Measurements from ENCODE around the gene GBGT1.

The GBGT1 gene

DNA sequence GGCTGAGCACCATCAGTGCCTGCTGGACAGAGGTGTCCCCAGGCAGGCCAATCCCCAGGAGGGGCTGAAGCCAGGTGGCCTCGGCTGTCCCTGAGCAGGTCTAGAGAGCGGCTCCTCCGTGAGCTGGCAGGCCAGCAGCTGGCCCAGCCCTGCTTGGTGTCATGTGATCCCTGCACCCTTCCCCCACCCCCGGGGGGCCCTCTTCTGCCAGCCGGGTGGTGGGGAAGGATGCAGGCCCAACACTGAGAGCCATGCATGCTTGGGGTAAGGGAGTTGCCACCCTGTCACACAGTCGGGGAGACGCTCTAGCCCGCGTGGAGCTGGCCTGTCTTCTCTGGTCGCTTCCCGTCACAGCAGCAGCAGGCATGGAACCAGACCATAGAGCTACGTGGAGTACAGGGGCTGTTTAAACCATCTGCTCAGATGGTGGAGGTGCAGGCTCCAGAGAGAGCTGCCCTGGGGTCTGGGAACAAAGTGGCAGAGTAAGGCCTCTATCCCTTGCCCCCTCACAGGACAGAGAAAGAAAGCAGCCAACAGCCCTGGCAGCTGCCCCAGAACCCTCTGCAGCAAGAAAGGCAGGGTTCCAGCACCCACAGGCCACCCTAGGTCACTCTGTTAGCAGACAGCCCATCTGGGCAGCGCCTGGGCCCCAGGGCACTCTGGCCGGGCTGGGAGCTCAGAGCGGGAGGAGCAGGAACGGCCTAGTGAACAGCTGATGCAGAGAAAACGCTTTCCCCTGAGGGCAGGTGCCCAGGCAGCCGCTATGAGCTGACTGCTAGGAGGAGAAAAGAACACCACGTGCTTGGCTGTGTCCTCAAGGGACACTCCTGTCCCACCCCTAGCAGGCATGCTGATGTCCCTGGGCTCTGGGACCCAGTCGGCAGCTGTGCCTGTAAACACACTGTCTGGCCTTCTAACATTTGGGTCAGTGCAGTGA, 49.5 kb downstream of the GBGT1 start:
- H3K4me1 Mint-ChIP-seq = peaks cover 43% of the 10 kb centered on the region
- H3K36me3 Mint-ChIP-seq (ENCODE audit: low read depth) = peaks cover 9% of the 10 kb centered on the region
- H3K4me3 Mint-ChIP-seq = no peak overlapping the region
- H3K9me3 Mint-ChIP-seq = no peaks in the 10 kb centered on the region
- peak overlapping the region; percentile 37 to 66 (median 49) for H3K27ac Mint-ChIP-seq
- no peak for TF ChIP-seq CTCF (IDR thresholded peaks at IDR 0.05; ENCODE audit: unreplicated experiment in 3 of 3)
- H3K27me3 Mint-ChIP-seq (ENCODE audit: low read depth) = peaks cover 3% of the 10 kb centered on the region

DNA sequence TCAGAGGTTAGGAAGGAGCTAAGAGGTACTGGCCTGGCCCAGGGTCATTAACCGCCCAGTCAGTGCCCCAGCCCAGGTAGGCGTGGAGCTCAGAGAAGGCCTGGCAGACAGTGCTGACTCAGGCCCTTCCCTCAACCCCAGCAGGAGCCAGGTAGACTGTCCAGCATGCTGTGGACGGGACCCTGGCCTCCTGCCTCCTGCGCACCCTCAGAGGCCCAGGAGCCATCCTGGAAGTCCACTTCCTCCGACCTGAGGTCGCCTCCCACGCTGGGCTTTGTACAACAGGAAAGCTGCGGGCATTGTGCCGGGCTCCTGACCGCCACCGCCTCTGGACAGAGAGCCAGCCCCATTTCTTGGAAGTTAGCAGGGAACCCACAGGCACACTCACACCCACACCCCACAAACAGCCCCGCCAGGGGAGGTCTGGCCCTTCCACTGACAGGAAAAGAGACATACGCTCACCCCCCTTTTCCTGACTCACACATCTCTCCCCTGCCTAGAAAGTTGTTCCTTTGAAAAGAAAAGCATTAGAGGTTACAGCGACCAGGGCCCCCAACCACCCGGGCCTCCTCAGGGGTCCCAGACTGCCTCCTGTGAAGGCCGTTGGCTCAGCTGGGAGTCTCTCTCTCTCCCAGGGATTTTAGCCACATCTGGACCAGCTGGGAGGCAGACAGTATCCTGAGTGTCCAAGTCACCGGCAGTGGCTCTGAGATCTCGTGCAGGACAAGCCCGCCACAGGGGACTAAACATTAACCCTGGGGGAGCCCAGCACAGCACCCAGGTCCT, 50.4 kb downstream of the GBGT1 start:
- no peak for TF ChIP-seq CTCF (IDR thresholded peaks at IDR 0.05; ENCODE audit: unreplicated experiment in 3 of 3)

GRCh38 chr9:133112663-133113026, 51.1 kb downstream of the GBGT1 start:
- H3K36me3 Mint-ChIP-seq (ENCODE audit: low read depth) = peaks cover 9% of the 10 kb centered on the region
- H3K4me3 Mint-ChIP-seq = no peak overlapping the region
- no peaks in the 10 kb centered on the region for H3K9me3 Mint-ChIP-seq
- H3K4me1 Mint-ChIP-seq = peaks cover 27% of the 10 kb centered on the region
- H3K27ac Mint-ChIP-seq = no peak overlapping the region
- no peak for TF ChIP-seq CTCF (IDR thresholded peaks at IDR 0.05; ENCODE audit: unreplicated experiment in 3 of 3)
- H3K27me3 Mint-ChIP-seq (ENCODE audit: low read depth) = no peaks in the 10 kb centered on the region

More for the DNA sequence above, 50.4 kb downstream of the GBGT1 start:
- H3K4me3 Mint-ChIP-seq = no peak overlapping the region
- no peaks in the 10 kb centered on the region for H3K27me3 Mint-ChIP-seq (ENCODE audit: low read depth)
- peaks cover 34% of the 10 kb centered on the region for H3K4me1 Mint-ChIP-seq
- H3K9me3 Mint-ChIP-seq = no peaks in the 10 kb centered on the region
- H3K27ac Mint-ChIP-seq = peak overlapping the region; percentile 8 to 66 (median 37)
- peaks cover 9% of the 10 kb centered on the region for H3K36me3 Mint-ChIP-seq (ENCODE audit: low read depth)

DNA sequence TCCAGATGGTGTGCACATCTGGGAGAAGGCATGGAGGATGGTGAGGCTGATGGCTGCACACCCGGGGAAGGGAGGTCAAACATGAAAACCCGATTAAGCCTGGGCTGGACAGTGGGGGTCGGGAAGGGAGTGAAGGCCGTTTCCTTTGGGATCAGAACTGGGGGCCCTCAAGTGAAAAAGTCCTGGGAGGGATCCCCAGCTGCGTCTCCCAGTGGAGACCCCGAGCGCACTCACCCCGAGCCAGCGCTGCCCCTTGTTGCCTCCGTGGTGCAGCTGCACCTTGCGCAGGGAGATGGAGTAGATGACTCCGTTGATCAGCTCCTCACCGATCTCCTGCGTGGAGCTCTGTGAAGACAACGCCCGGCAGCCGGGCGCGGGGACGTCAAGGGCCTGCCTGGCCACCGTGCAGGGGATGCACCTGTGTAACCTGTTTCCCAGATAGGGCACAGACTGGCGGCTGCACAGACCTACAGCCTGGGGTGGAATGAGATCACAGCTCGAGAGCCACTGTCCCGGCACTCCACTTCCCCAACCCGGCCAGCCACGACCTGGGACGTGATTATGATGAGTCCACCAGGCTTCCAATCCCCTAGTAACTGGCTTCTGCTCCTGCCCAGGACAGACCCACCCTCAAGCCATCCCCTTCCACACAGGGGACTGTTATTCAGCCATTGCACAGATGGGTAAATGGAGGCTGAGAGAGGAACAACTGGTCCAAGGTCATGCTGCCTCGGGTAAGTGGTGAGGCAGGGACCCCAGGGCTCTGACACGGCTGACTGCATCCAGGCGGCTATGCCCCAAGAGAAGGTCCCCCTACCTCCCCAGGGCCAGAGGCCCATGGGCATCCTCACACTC, 51.7 kb downstream of the GBGT1 start:
- H3K27ac Mint-ChIP-seq = no peak overlapping the region
- TF ChIP-seq CTCF (IDR thresholded peaks at IDR 0.05; ENCODE audit: unreplicated experiment in 3 of 3) = no peak
- H3K27me3 Mint-ChIP-seq (ENCODE audit: low read depth) = no peaks in the 10 kb centered on the region
- H3K4me3 Mint-ChIP-seq = no peak overlapping the region
- no peaks in the 10 kb centered on the region for H3K9me3 Mint-ChIP-seq
- H3K4me1 Mint-ChIP-seq = peaks cover 24% of the 10 kb centered on the region
- peaks cover 9% of the 10 kb centered on the region for H3K36me3 Mint-ChIP-seq (ENCODE audit: low read depth)

DNA sequence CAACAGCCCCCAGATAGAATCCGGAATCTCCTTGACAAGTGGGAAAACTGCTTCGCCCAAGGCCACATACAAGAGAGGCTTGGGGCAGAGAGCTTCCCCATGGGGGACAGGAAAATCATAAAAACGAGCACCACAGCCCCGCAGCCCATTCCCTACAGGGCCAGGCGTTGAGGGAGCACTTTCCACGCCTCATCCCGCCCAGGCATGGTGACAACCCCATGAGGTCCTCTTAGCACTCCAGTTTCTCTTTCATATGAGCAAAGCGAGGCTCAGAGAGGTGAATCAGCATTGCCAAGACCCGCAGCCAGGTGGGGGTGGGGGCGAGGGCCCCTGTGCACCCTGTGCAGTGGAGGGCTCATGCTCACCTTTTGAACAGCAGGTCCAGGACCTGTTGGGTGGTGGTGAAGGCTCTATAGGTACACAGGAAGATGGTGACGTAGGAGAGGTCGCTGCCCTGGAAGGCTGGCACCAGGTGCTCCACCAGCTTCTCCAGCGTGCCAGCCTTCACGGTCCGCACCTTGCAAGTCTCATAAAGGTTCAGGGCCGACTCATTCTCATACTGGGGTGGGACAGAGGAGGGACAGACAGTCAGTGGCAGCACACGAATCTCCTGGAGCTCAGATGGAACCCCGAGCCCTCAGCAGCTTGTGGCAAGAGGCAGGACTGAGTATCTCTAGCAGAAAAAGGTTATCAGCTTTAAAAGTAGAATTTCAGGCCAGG, 53.6 kb downstream of the GBGT1 start:
- Mint-ChIP-seq H3K4me1 (peaks cover 19% of the 10 kb centered on the region), H3K9me3 (no peaks in the 10 kb centered on the region), H3K27ac (no peak overlapping the region), H3K36me3 (ENCODE audit: low read depth) (peaks cover 14% of the 10 kb centered on the region), H3K4me3 (no peak overlapping the region), H3K27me3 (ENCODE audit: low read depth) (no peaks in the 10 kb centered on the region)
- no peak for TF ChIP-seq CTCF (IDR thresholded peaks at IDR 0.05; ENCODE audit: unreplicated experiment in 3 of 3)

All from nephron (organoid).